ENCODE results near the gene RCL1.
"Not testable (repeated sequence)": the region's sequence is repeated elsewhere in the genome, so short reads cannot be mapped to it uniquely, and the experiment has no call there.

The RCL1 gene

GRCh38 chr9:4792572-4793458 lies at the start of gene RCL1:
Gene RCL1, plus strand, starts transcription at chr9:4792944. Its CDS starts 148 bp downstream, at chr9:4793092.
- H3K27me3 ChIP-seq: no peaks in the 10 kb centered on the region
- H3K4me2 ChIP-seq: peak within 1 kb of the TSS; percentile 86
- TF ChIP-seq Cebpa-rat (IDR thresholded peaks at IDR 0.05): no peak
- peaks cover 47% of the 10 kb centered on the region for H4K20me1 ChIP-seq
- H3K36me3 ChIP-seq: no peaks in the 10 kb centered on the region
- peak within 1 kb of the TSS; percentile 93 for H3K4me3 ChIP-seq
- H3K4me1 ChIP-seq: peaks cover 28% of the 10 kb centered on the region
- peak within 1 kb of the TSS; percentile 93 for H3K9ac ChIP-seq
- H3K27ac ChIP-seq: peak within 1 kb of the TSS; percentile 91
- peaks cover 9% of the 10 kb centered on the region for H3K9me3 ChIP-seq

- H3K27ac ChIP-seq: no peak overlapping the region
- H3K36me3 ChIP-seq: no peaks in the 10 kb centered on the region
- no peak for TF ChIP-seq Cebpa-rat (IDR thresholded peaks at IDR 0.05)
- H3K4me2 ChIP-seq: no peak overlapping the region
- no peaks in the 10 kb centered on the region for H3K9me3 ChIP-seq
- no peaks in the 10 kb centered on the region for H3K27me3 ChIP-seq
- peaks cover 14% of the 10 kb centered on the region for H3K4me1 ChIP-seq
- peaks cover 15% of the 10 kb centered on the region; the same call in 1 of the 2 replicates for H4K20me1 ChIP-seq
- no peak overlapping the region for H3K9ac ChIP-seq
- H3K4me3 ChIP-seq: no peak overlapping the region
These were observed 49.4 kb upstream of the RCL1 start for GRCh38 chr9:4743131-4743875.

GRCh38 chr9:4746278-4747030 lies 46.3 kb upstream of the RCL1 start:
- Histone ChIP-seq H3K4me2 (no peak overlapping the region), H3K9me3 (no peaks in the 10 kb centered on the region), H4K20me1 (no peaks in the 10 kb centered on the region), H3K27me3 (no peaks in the 10 kb centered on the region), H3K4me1 (no peaks in the 10 kb centered on the region), H3K36me3 (no peaks in the 10 kb centered on the region), H3K9ac (no peak overlapping the region), H3K4me3 (no peak overlapping the region), H3K27ac (no peak overlapping the region)
- TF ChIP-seq Cebpa-rat (IDR thresholded peaks at IDR 0.05): no peak

- H3K36me3 ChIP-seq: no peaks in the 10 kb centered on the region
- no peaks in the 10 kb centered on the region for H3K27me3 ChIP-seq
- H3K27ac ChIP-seq: no peak overlapping the region
- no peaks in the 10 kb centered on the region for H3K9me3 ChIP-seq
- H4K20me1 ChIP-seq: no peaks in the 10 kb centered on the region
- TF ChIP-seq Cebpa-rat (IDR thresholded peaks at IDR 0.05): no peak
- H3K4me3 ChIP-seq: no peak overlapping the region
- no peak overlapping the region for H3K9ac ChIP-seq
- H3K4me2 ChIP-seq: no peak overlapping the region
- no peaks in the 10 kb centered on the region for H3K4me1 ChIP-seq
These were observed 44.1 kb upstream of the RCL1 start for GRCh38 chr9:4748612-4749011.

GRCh38 chr9:4750023-4750673 lies 42.6 kb upstream of the RCL1 start:
- H3K4me2 ChIP-seq: no peak overlapping the region
- H3K36me3 ChIP-seq: no peaks in the 10 kb centered on the region
- no peak overlapping the region for H3K27ac ChIP-seq
- 0 out of 2 replicates have a peak, but pooled peaks cover 1% of the 10 kb centered on the region for H3K4me1 ChIP-seq
- no peaks in the 10 kb centered on the region for H3K9me3 ChIP-seq
- no peak overlapping the region for H3K4me3 ChIP-seq
- H3K9ac ChIP-seq: no peak overlapping the region
- H4K20me1 ChIP-seq: no peaks in the 10 kb centered on the region
- no peaks in the 10 kb centered on the region for H3K27me3 ChIP-seq
- no peak for TF ChIP-seq Cebpa-rat (IDR thresholded peaks at IDR 0.05)

- not testable (repeated sequence) for H3K27me3 ChIP-seq, H3K9me3 ChIP-seq, H3K4me2 ChIP-seq, H4K20me1 ChIP-seq, H3K27ac ChIP-seq, H3K36me3 ChIP-seq, H3K9ac ChIP-seq, H3K4me1 ChIP-seq, H3K4me3 ChIP-seq
These were observed 38.2 kb upstream of the RCL1 start for GRCh38 chr9:4754530-4754929.

GRCh38 chr9:4755026-4755609 lies 37.6 kb upstream of the RCL1 start:
- no peak for TF ChIP-seq Cebpa-rat (IDR thresholded peaks at IDR 0.05)
- Histone ChIP-seq H4K20me1 (no peaks in the 10 kb centered on the region), H3K4me1 (peaks cover 8% of the 10 kb centered on the region; the same call in 1 of the 2 replicates), H3K27me3 (no peaks in the 10 kb centered on the region), H3K9ac (no peak overlapping the region), H3K36me3 (no peaks in the 10 kb centered on the region), H3K4me3 (no peak overlapping the region), H3K27ac (no peak overlapping the region), H3K9me3 (no peaks in the 10 kb centered on the region), H3K4me2 (no peak overlapping the region)

- Histone ChIP-seq H3K27me3 (no peaks in the 10 kb centered on the region), H3K9ac (no peak overlapping the region), H3K4me3 (no peak overlapping the region), H3K36me3 (no peaks in the 10 kb centered on the region), H3K4me2 (no peak overlapping the region), H3K9me3 (no peaks in the 10 kb centered on the region), H3K4me1 (peaks cover 8% of the 10 kb centered on the region; the same call in 1 of the 2 replicates), H4K20me1 (no peaks in the 10 kb centered on the region), H3K27ac (no peak overlapping the region)
- TF ChIP-seq Cebpa-rat (IDR thresholded peaks at IDR 0.05): no peak
These were observed 36.3 kb upstream of the RCL1 start for GRCh38 chr9:4756420-4756819.

GRCh38 chr9:4760122-4760521 lies 32.6 kb upstream of the RCL1 start:
- TF ChIP-seq Cebpa-rat (IDR thresholded peaks at IDR 0.05): no peak
- Histone ChIP-seq H3K9me3 (no peaks in the 10 kb centered on the region), H3K27ac (no peak overlapping the region), H3K4me2 (no peak overlapping the region), H4K20me1 (no peaks in the 10 kb centered on the region), H3K4me3 (no peak overlapping the region), H3K27me3 (no peaks in the 10 kb centered on the region), H3K9ac (no peak overlapping the region), H3K4me1 (peaks cover 20% of the 10 kb centered on the region), H3K36me3 (no peaks in the 10 kb centered on the region)

Data from BLaER1 (cell line).